MM.1S (cell line): ENCODE measurements around the gene EPB41L2.

Experiments used
- DNase-seq: peaks from one replicate; pipeline ENCODE4 v3.0.0-alpha.2; 2015
- H2AFZ ChIP-seq: fragments of 300-600 bp; sonication (generic); 2 replicates; pipeline ENCODE4 v1.6.0; 2016; ENCODE audit warnings: antibody characterized with exemption, low read length
- H3F3A ChIP-seq: fragments of 300-600 bp; sonication (generic); 2 replicates; pipeline ENCODE4 v1.6.1; 2016; ENCODE audit warnings: mild to moderate bottlenecking, antibody characterized with exemption, low read length, moderate library complexity, mixed read lengths; ENCODE audit not compliant: insufficient read depth
- H3K27ac ChIP-seq: fragments of 300-600 bp; sonication (generic); 2 replicates; pipeline ENCODE4 v1.5.1; 2016; ENCODE audit warnings: mild to moderate bottlenecking, low read length
- H3K27me3 ChIP-seq: fragments of 300-600 bp; sonication (generic); replicated peaks from 2 replicates; pipeline ENCODE4 v1.6.0; 2016; ENCODE audit warnings: low read length; ENCODE audit not compliant: insufficient read depth
- H3K36me3 ChIP-seq: fragments of 300-600 bp; sonication (generic); replicated peaks from 2 replicates; pipeline ENCODE4 v1.6.1; 2016; ENCODE audit warnings: mild to moderate bottlenecking, low read length, mixed read lengths; ENCODE audit not compliant: insufficient read depth
- H3K4me1 ChIP-seq: fragments of 300-600 bp; sonication (generic); 2 replicates; pipeline ENCODE4 v1.6.1; 2016; ENCODE audit warnings: low read length, mixed read lengths
- H3K4me2 ChIP-seq: fragments of 300-600 bp; sonication (generic); 2 replicates; pipeline ENCODE4 v1.6.0; 2016; ENCODE audit warnings: low read depth, low read length
- H3K4me3 ChIP-seq: fragments of 300-600 bp; sonication (generic); 2 replicates; pipeline ENCODE4 v1.5.1; 2016; ENCODE audit warnings: low read length, mixed read lengths
- H3K79me2 ChIP-seq: fragments of 300-600 bp; sonication (generic); 2 replicates; pipeline ENCODE4 v1.6.1; 2016; ENCODE audit warnings: mixed run types, low read length, mixed read lengths
- H3K9ac ChIP-seq: fragments of 300-600 bp; sonication (generic); 2 replicates; pipeline ENCODE4 v1.6.1; 2016; ENCODE audit warnings: low read length, mixed read lengths
- H3K9me2 ChIP-seq: fragments of 300-600 bp; sonication (generic); replicated peaks from 2 replicates; pipeline ENCODE4 v1.6.1; 2016; ENCODE audit warnings: mild to moderate bottlenecking, low read length, mixed read lengths; ENCODE audit not compliant: insufficient read depth
- H3K9me3 ChIP-seq: fragments of 300-600 bp; sonication (generic); replicated peaks from 2 replicates; pipeline ENCODE4 v1.6.1; 2016; ENCODE audit warnings: mild to moderate bottlenecking, low read length, mixed read lengths; ENCODE audit not compliant: insufficient read depth
- H4K20me1 ChIP-seq: fragments of 300-600 bp; sonication (generic); 2 replicates; pipeline ENCODE4 v1.6.1; 2016; ENCODE audit warnings: mild to moderate bottlenecking, low read length, moderate library complexity, mixed read lengths; ENCODE audit not compliant: insufficient read depth
- CTCF ChIP-seq: fragments of 300-600 bp; sonication (generic); IDR thresholded peaks from 2 replicates; pipeline ENCODE4 v1.5.1; 2016; ENCODE audit warnings: antibody characterized with exemption, low read length, mixed read lengths
- EZH2 ChIP-seq: fragments of 300-600 bp; sonication (generic); optimal IDR thresholded peaks from 2 replicates; pipeline ENCODE3; 2017; ENCODE audit warnings: low read depth, mild to moderate bottlenecking, antibody characterized with exemption, low read length, mixed read lengths
- EZH2phosphoT487 ChIP-seq: fragments of 300-600 bp; sonication (generic); IDR thresholded peaks from 2 replicates; pipeline ENCODE4 v1.6.1; 2018; ENCODE audit warnings: antibody characterized with exemption, low read length

EPB41L2 gene

GRCh38 chr6:130893277-130893676, 169.8 kb downstream of the EPB41L2 start:
- H3K79me2 ChIP-seq = no peaks in the 10 kb centered on the region
- H3K4me1 ChIP-seq = no peaks in the 10 kb centered on the region
- H3K27me3 ChIP-seq = no peaks in the 10 kb centered on the region
- H3K9me2 ChIP-seq = no peaks in the 10 kb centered on the region
- no peak overlapping the region for H3K27ac ChIP-seq
- no peak overlapping the region for H3K9ac ChIP-seq
- no peak overlapping the region for H3K4me2 ChIP-seq
- TF ChIP-seq EZH2phosphoT487 (no peak), CTCF (no peak), EZH2 (no peak)
- no peak overlapping the region for H2AFZ ChIP-seq
- H3K9me3 ChIP-seq = no peaks in the 10 kb centered on the region
- no peaks in the 10 kb centered on the region for H3F3A ChIP-seq
- H3K36me3 ChIP-seq = no peaks in the 10 kb centered on the region
- H3K4me3 ChIP-seq = no peak overlapping the region
- no peak for DNase-seq
- H4K20me1 ChIP-seq = no peaks in the 10 kb centered on the region

GRCh38 chr6:130890521-130890971, 172.5 kb downstream of the EPB41L2 start:
- no peak for TF ChIP-seq CTCF
- H3K4me1 ChIP-seq = no peaks in the 10 kb centered on the region
- no peak overlapping the region for H2AFZ ChIP-seq
- H3K9me3 ChIP-seq = no peaks in the 10 kb centered on the region
- H3K36me3 ChIP-seq = no peaks in the 10 kb centered on the region
- no peaks in the 10 kb centered on the region for H3K9me2 ChIP-seq
- no peak overlapping the region for H3K4me3 ChIP-seq
- H3F3A ChIP-seq = no peaks in the 10 kb centered on the region
- H3K4me2 ChIP-seq = no peak overlapping the region
- H3K79me2 ChIP-seq = no peaks in the 10 kb centered on the region
- no peak overlapping the region for H3K27ac ChIP-seq
- no peak for DNase-seq
- H3K9ac ChIP-seq = no peak overlapping the region
- H3K27me3 ChIP-seq = no peaks in the 10 kb centered on the region
- H4K20me1 ChIP-seq = no peaks in the 10 kb centered on the region

- Histone ChIP-seq H4K20me1 (no peaks in the 10 kb centered on the region), H3K36me3 (no peaks in the 10 kb centered on the region), H3K9ac (no peak overlapping the region), H3K79me2 (no peaks in the 10 kb centered on the region), H3K27ac (no peak overlapping the region), H3K27me3 (no peaks in the 10 kb centered on the region), H3K9me2 (no peaks in the 10 kb centered on the region), H3K4me1 (no peaks in the 10 kb centered on the region), H3K9me3 (no peaks in the 10 kb centered on the region), H3F3A (no peaks in the 10 kb centered on the region), H3K4me2 (no peak overlapping the region), H2AFZ (no peak overlapping the region), H3K4me3 (no peak overlapping the region)
- no peak for TF ChIP-seq EZH2phosphoT487
- TF ChIP-seq EZH2 = no peak
- TF ChIP-seq CTCF = no peak
- DNase-seq = no peak
These were observed 173.6 kb downstream of the EPB41L2 start for GRCh38 chr6:130889423-130889822.
